Pons (tissue), 1 donor: ENCODE measurements around the gene RFK.
"Not testable (repeated sequence)": the region's sequence is repeated elsewhere in the genome, so short reads cannot be mapped to it uniquely, and the experiment has no call there.

ENCODE experiments used
- DNase-seq: peaks from one replicate; pipeline ENCODE4 v3.0.0-alpha.2; 2016; ENCODE audit warnings: low spot score

RFK gene

GRCh38 chr9:76370396-76371023 is 23.7 kb downstream of the RFK start:
- DNase-seq, result no peak

- no peak for DNase-seq
Observed at GRCh38 chr9:76369583-76369982, 24.6 kb downstream of the RFK start.

- no peak for DNase-seq
Observed at GRCh38 chr9:76366275-76366674, 28.0 kb downstream of the RFK start.

GRCh38 chr9:76365028-76365427 is 29.2 kb downstream of the RFK start:
- no peak for DNase-seq

- DNase-seq, result no peak
Observed at GRCh38 chr9:76363032-76363395, 31.2 kb downstream of the RFK start.

- not testable (repeated sequence) for DNase-seq
Observed at GRCh38 chr9:76362332-76363031, 31.7 kb downstream of the RFK start.

GRCh38 chr9:76359766-76360165 is 34.5 kb downstream of the RFK start:
- no peak for DNase-seq

GRCh38 chr9:76359365-76359764 is 34.9 kb downstream of the RFK start:
- no peak for DNase-seq

GRCh38 chr9:76358628-76359280 is 35.5 kb downstream of the RFK start:
- no peak for DNase-seq

GRCh38 chr9:76357555-76357954 is 36.7 kb downstream of the RFK start:
- DNase-seq, result no peak

- DNase-seq, result no peak
Observed at GRCh38 chr9:76355886-76356285, 38.3 kb downstream of the RFK start.

- no peak for DNase-seq
Observed at GRCh38 chr9:76354221-76354620, 40.0 kb downstream of the RFK start.

GRCh38 chr9:76353280-76353679 is 40.9 kb downstream of the RFK start:
- no peak for DNase-seq

GRCh38 chr9:76352026-76352620 is 42.1 kb downstream of the RFK start:
- DNase-seq, result no peak

- DNase-seq, result no peak
Observed at GRCh38 chr9:76351006-76351405, 43.2 kb downstream of the RFK start.

GRCh38 chr9:76349865-76350264 is 44.4 kb downstream of the RFK start:
- no peak for DNase-seq

- no peak for DNase-seq
Observed at GRCh38 chr9:76342858-76343257, 51.4 kb downstream of the RFK start.

- DNase-seq, result no peak
Observed at GRCh38 chr9:76342201-76342600, 52.0 kb downstream of the RFK start.

GRCh38 chr9:76341616-76342015 is 52.6 kb downstream of the RFK start:
- DNase-seq, result no peak

- no peak for DNase-seq
Observed at GRCh38 chr9:76338418-76338817, 55.8 kb downstream of the RFK start.

GRCh38 chr9:76336027-76336426 is 58.2 kb downstream of the RFK start:
- no peak for DNase-seq
